GM06990 (cell line): ENCODE data around the gene OPRL1.

Source experiments
- DNase-seq: peaks from one replicate; pipeline ENCODE4 v3.0.0-alpha.2; 2011; ENCODE audit not compliant: insufficient read length; ENCODE audit errors: extremely low read depth
- H3K27me3 ChIP-seq: replicated peaks from 2 replicates; pipeline ENCODE4 v1.6.0; 2011; ENCODE audit warnings: low read length; ENCODE audit not compliant: control insufficient read depth, insufficient read depth
- H3K36me3 ChIP-seq: 2 replicates; pipeline ENCODE4 v1.5.1; 2011; ENCODE audit warnings: low read length; ENCODE audit not compliant: control insufficient read depth, insufficient read depth
- H3K4me3 ChIP-seq: replicated peaks from 2 replicates; pipeline ENCODE4 v1.5.1; 2011; ENCODE audit warnings: low read depth, mild to moderate bottlenecking, control low read depth, low read length
- CTCF ChIP-seq: IDR thresholded peaks from 2 replicates; pipeline ENCODE4 v1.5.1; 2011; ENCODE audit warnings: low read length, control low read depth, mild to moderate bottlenecking, inconsistent platforms; ENCODE audit not compliant: insufficient read depth, poor library complexity, severe bottlenecking

Gene OPRL1

GRCh38 chr20:64103871-64104666 is 24.2 kb downstream of the OPRL1 start:
- H3K27me3 ChIP-seq, result peaks cover 1% of the 10 kb centered on the region
- no peak for DNase-seq
- no peaks in the 10 kb centered on the region for H3K36me3 ChIP-seq
- no peak for TF ChIP-seq CTCF
- no peak overlapping the region for H3K4me3 ChIP-seq

GRCh38 chr20:64104667-64105451 is 25.0 kb downstream of the OPRL1 start:
- no peak overlapping the region for H3K4me3 ChIP-seq
- TF ChIP-seq CTCF, result no peak
- DNase-seq, result no peak
- no peaks in the 10 kb centered on the region for H3K36me3 ChIP-seq
- peaks cover 1% of the 10 kb centered on the region for H3K27me3 ChIP-seq

- Histone ChIP-seq H3K27me3 (peaks cover 1% of the 10 kb centered on the region), H3K4me3 (no peak overlapping the region), H3K36me3 (no peaks in the 10 kb centered on the region)
- DNase-seq, result no peak
- TF ChIP-seq CTCF, result no peak
Measured at GRCh38 chr20:64105846-64106434, 26.1 kb downstream of the OPRL1 start.

- no peak for TF ChIP-seq CTCF
- no peaks in the 10 kb centered on the region for H3K36me3 ChIP-seq
- H3K4me3 ChIP-seq, result no peak overlapping the region
- no peak for DNase-seq
- peaks cover 1% of the 10 kb centered on the region for H3K27me3 ChIP-seq
Measured at GRCh38 chr20:64106435-64106961, 26.6 kb downstream of the OPRL1 start.

- no peaks in the 10 kb centered on the region for H3K36me3 ChIP-seq
- TF ChIP-seq CTCF, result no peak
- peaks cover 1% of the 10 kb centered on the region for H3K27me3 ChIP-seq
- no peak for DNase-seq
- no peak within 1 kb of the TSS for H3K4me3 ChIP-seq
Measured at GRCh38 chr20:64106981-64107735, 27.3 kb downstream of the OPRL1 start, which contains the start of gene NPBWR2. Gene NPBWR2, minus strand, starts transcription at chr20:64107565. Its CDS starts 734 bp downstream, at chr20:64106831.
